Smooth muscle cell (in vitro differentiated cells): ENCODE data around the gene ADAM22. TPM values are rescaled to one million over a fixed set of nuclear protein-coding genes. Genes with fewer than 3 reads are reported as not detected.

Experiments used
- DNase-seq: peaks from one replicate; lab custom pipeline; 2025; ENCODE audit not compliant: unreplicated experiment; lab: John Stamatoyannopoulos, UW
- H2AFZ ChIP-seq: fragments of 200-600 bp; sonication (generic); 2 replicates; pipeline ENCODE4 v1.6.0; 2016; ENCODE audit warnings: antibody characterized with exemption, low read depth, mild to moderate bottlenecking
- H3F3A ChIP-seq: fragments of 200-600 bp; sonication (generic); 2 replicates; pipeline ENCODE4 v1.6.0; 2017; ENCODE audit warnings: antibody characterized with exemption, low read depth
- H3K27ac ChIP-seq: fragments of 200-600 bp; sonication (generic); 2 replicates; pipeline ENCODE4 v1.5.1; 2016; ENCODE audit warnings: low read depth, mild to moderate bottlenecking
- H3K27me3 ChIP-seq: fragments of 200-600 bp; sonication (generic); 2 replicates; pipeline ENCODE4 v1.6.1; 2016; ENCODE audit warnings: low read depth, mild to moderate bottlenecking
- H3K36me3 ChIP-seq: fragments of 200-600 bp; sonication (generic); 2 replicates; pipeline ENCODE4 v1.5.1; 2016; ENCODE audit warnings: low read depth
- H3K4me1 ChIP-seq: fragments of 200-600 bp; sonication (generic); 2 replicates; pipeline ENCODE4 v1.5.1; 2016; ENCODE audit warnings: low read depth
- H3K4me2 ChIP-seq: fragments of 200-600 bp; sonication (generic); 2 replicates; pipeline ENCODE4 v1.6.0; 2016; ENCODE audit warnings: mild to moderate bottlenecking
- H3K4me3 ChIP-seq: fragments of 200-600 bp; sonication (generic); 2 replicates; pipeline ENCODE4 v1.5.1; 2016; ENCODE audit warnings: mild to moderate bottlenecking
- H3K79me2 ChIP-seq: fragments of 200-600 bp; sonication (generic); 2 replicates; pipeline ENCODE4 v1.6.0; 2016; ENCODE audit warnings: low read depth, mild to moderate bottlenecking
- H3K9ac ChIP-seq: fragments of 200-600 bp; sonication (generic); 2 replicates; pipeline ENCODE4 v1.6.0; 2016; ENCODE audit warnings: low read depth
- H3K9me3 ChIP-seq: fragments of 200-600 bp; sonication (generic); replicated peaks from 2 replicates; pipeline ENCODE4 v1.5.1; 2016; ENCODE audit warnings: low read depth
- H4K20me1 ChIP-seq: fragments of 200-600 bp; sonication (generic); 2 replicates; pipeline ENCODE4 v1.6.0; 2016; ENCODE audit warnings: low read depth
- CTCF ChIP-seq: fragments of 200-600 bp; sonication (generic); IDR thresholded peaks from 2 replicates; pipeline ENCODE4 v1.5.1; 2017; ENCODE audit warnings: borderline replicate concordance, mild to moderate bottlenecking, antibody characterized with exemption; ENCODE audit not compliant: insufficient read depth, poor library complexity, severe bottlenecking
- WGBS: methylation state at CpG from one replicate; pipeline ENCODE4 v1.1.7; 2016; ENCODE audit warnings: low lambda C conversion rate; 5-methylcytosine and 5-hydroxymethylcytosine counted together
- polyA plus RNA-seq: library from polyadenylated mRNA; unstranded; fragments of >200 nt; fragmentation: Nextera tagmentation; extraction: Ambion mirVana; gene quantifications from 2 replicates; pipeline ENCODE4 v1.2.1, GENCODE V29; 2016
- total RNA-seq: library from RNA; depleted of rRNA; stranded (reverse); fragments of >200 nt; gene quantifications from 2 replicates; pipeline ENCODE4 v1.2.3, GENCODE V29; 2014

ADAM22 gene
- total and polyA plus RNA-seq, 2 experiments from 2014 or later = 0.10 to 0.22 TPM

DNA sequence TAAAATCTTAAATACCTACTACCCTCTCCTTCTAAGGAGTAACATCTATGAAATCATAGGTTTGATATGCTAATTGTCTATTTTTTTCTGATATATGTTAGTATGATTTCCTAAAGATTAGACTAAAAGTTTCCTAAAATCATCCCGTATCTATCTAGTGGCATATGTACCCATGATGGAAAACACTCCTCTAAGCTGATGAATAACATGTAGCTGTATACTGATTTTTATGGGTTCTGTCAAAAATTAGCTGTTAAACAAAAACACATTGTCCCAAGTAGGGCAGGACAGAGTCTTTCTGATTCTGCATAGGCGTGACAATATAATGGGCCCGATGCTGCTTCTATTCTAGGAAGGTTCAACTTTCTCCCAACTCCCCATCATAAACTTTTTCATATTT is 79.9 kb downstream of the ADAM22 start:
- H3K9me3 ChIP-seq = no peaks in the 10 kb centered on the region
- H3K79me2 ChIP-seq = no peaks in the 10 kb centered on the region
- no peaks in the 10 kb centered on the region for H4K20me1 ChIP-seq
- no peaks in the 10 kb centered on the region for H3F3A ChIP-seq
- no peak overlapping the region for H3K4me3 ChIP-seq
- no peak overlapping the region for H3K27ac ChIP-seq
- H2AFZ ChIP-seq = no peak overlapping the region
- 85% methylated on average over 3 of the region's 3 CpGs for WGBS
- no peaks in the 10 kb centered on the region for H3K4me1 ChIP-seq
- H3K27me3 ChIP-seq = no peaks in the 10 kb centered on the region
- no peaks in the 10 kb centered on the region for H3K36me3 ChIP-seq
- H3K4me2 ChIP-seq = no peak overlapping the region
- TF ChIP-seq CTCF = no peak
- DNase-seq = no peak
- H3K9ac ChIP-seq = no peak overlapping the region

DNA sequence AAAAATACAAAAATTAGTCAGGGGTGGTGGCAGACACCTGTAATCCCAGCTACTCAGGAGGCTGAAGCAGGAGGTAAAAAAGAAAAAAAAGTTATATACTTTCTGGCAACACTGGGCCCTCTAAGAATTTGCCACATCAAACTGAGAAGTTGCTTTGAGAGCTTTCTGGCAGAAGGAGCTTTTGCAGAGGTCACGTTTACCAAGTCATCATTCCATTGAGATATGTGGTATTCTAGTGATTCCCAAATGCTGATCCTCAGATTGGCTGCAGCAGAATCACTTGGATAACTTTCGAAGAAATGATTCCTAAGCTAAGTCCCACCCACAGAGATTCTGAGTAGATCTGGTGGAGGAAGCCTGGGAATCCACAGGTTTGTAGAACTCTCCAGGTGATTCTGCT is 80.5 kb downstream of the ADAM22 start:
- TF ChIP-seq CTCF = no peak
- H3K79me2 ChIP-seq = no peaks in the 10 kb centered on the region
- no peak overlapping the region for H2AFZ ChIP-seq
- H3K4me3 ChIP-seq = no peak overlapping the region
- no peaks in the 10 kb centered on the region for H3F3A ChIP-seq
- H4K20me1 ChIP-seq = no peaks in the 10 kb centered on the region
- H3K4me2 ChIP-seq = no peak overlapping the region
- H3K9ac ChIP-seq = no peak overlapping the region
- no peaks in the 10 kb centered on the region for H3K4me1 ChIP-seq
- no peaks in the 10 kb centered on the region for H3K27me3 ChIP-seq
- H3K36me3 ChIP-seq = no peaks in the 10 kb centered on the region
- no peaks in the 10 kb centered on the region for H3K9me3 ChIP-seq
- no peak for DNase-seq
- 95% methylated on average over 2 of the region's 2 CpGs for WGBS
- no peak overlapping the region for H3K27ac ChIP-seq

DNA sequence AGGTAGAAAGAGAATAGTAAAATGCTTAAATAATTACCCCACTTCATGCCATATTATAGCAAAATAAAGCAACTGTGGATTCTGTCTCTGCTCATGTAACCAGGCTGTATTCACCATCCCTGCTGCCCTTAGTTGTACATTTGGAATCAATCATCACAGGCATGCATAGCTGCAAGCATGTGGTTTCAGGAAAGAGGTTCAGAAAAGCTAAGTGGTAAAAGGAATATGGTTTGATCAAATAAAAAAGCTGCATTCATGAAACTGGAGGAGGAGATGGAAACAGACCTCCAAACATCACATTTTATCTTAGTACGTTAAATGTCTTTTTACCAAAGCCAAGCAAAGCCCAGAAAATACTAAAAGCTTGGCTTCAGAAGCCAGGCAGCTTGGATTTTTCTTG is 81.3 kb downstream of the ADAM22 start:
- H4K20me1 ChIP-seq = no peaks in the 10 kb centered on the region
- no peaks in the 10 kb centered on the region for H3K9me3 ChIP-seq
- H3K4me1 ChIP-seq = no peaks in the 10 kb centered on the region
- no peaks in the 10 kb centered on the region for H3K36me3 ChIP-seq
- TF ChIP-seq CTCF = no peak
- H3K79me2 ChIP-seq = no peaks in the 10 kb centered on the region
- H3K4me2 ChIP-seq = no peak overlapping the region
- no peak overlapping the region for H3K9ac ChIP-seq
- no peaks in the 10 kb centered on the region for H3F3A ChIP-seq
- H3K4me3 ChIP-seq = no peak overlapping the region
- DNase-seq = no peak
- H3K27me3 ChIP-seq = no peaks in the 10 kb centered on the region
- H3K27ac ChIP-seq = no peak overlapping the region
- 81% methylated on average over 1 of the region's 1 CpG for WGBS
- no peak overlapping the region for H2AFZ ChIP-seq

GRCh38 chr7:88018501-88018900 is 84.5 kb downstream of the ADAM22 start:
- TF ChIP-seq CTCF = no peak
- 94% methylated on average over 1 of the region's 1 CpG for WGBS

More at GRCh38 chr7:88018501-88018900, 84.5 kb downstream of the ADAM22 start:
- DNase-seq = no peak
- Histone ChIP-seq H3K4me1 (no peaks in the 10 kb centered on the region), H3K36me3 (no peaks in the 10 kb centered on the region), H3F3A (no peaks in the 10 kb centered on the region), H3K27ac (no peak overlapping the region), H4K20me1 (no peaks in the 10 kb centered on the region), H3K9me3 (no peaks in the 10 kb centered on the region), H3K27me3 (no peaks in the 10 kb centered on the region), H3K79me2 (no peaks in the 10 kb centered on the region), H3K4me2 (no peak overlapping the region), H3K4me3 (no peak overlapping the region), H3K9ac (no peak overlapping the region), H2AFZ (no peak overlapping the region)
